Nephron progenitor cell (in vitro differentiated cells): ENCODE data around the gene VPS13C.

ENCODE experiments used
- DNase-seq: peaks from one replicate; pipeline ENCODE4 v3.0.0; 2021
- H3K27ac Mint-ChIP-seq: 2 replicates; pipeline ENCODE4 v1.8.0; 2021; ENCODE audit warnings: mild to moderate bottlenecking, moderate library complexity, mixed read lengths
- H3K27me3 Mint-ChIP-seq: 2 replicates; pipeline ENCODE4 v1.8.0; 2021; ENCODE audit warnings: mild to moderate bottlenecking, low read depth, mixed read lengths; ENCODE audit not compliant: poor library complexity
- H3K36me3 Mint-ChIP-seq: 2 replicates; pipeline ENCODE4 v1.8.0; 2021; ENCODE audit warnings: low read depth, mixed read lengths
- H3K4me1 Mint-ChIP-seq: 2 replicates; pipeline ENCODE4 v1.8.0; 2021; ENCODE audit warnings: mixed read lengths
- H3K4me3 Mint-ChIP-seq: 2 replicates; pipeline ENCODE4 v1.8.0; 2021; ENCODE audit warnings: mild to moderate bottlenecking, moderate library complexity, mixed read lengths
- H3K9me3 Mint-ChIP-seq: 2 replicates; pipeline ENCODE4 v1.8.0; 2021; ENCODE audit warnings: mild to moderate bottlenecking, moderate library complexity, mixed read lengths
- TF ChIP-seq, protein P1 (sequence below): fragments of 200-600 bp; sonication (generic); IDR thresholded peaks from 2 replicates; pipeline ENCODE4 v1.5.0; 2021; ENCODE audit warnings: antibody characterized with exemption

VPS13C gene

DNA sequence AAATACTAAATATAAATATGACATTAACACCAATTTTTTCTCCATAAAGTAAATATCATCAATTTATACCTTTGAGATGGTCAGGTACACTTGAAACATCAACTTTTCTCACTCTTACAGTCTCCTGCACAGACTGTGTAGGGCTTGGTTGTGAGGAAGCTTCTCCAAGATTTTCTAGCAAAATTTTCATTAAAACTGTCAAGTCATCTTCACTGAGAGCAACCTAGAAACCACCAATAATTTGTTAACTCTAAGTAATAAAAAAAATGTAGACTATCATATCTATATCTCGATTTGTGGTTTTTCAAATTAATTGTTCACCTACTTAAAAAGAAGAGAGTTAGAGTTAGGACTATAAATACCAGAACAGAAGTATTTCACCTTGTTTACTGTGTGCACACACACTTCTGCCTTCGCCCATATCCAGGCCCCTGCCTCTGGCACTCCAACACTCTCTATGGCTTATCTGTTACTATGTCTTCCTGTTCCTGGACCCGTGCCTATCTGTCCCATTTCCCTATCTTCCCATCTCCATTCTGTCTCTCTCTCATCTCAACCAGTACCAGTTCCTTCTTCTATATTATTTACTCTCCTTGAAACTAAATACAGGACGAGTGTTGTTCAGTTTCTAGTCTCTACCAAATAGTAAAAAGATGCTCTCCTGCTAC lies 123.6 kb downstream of the VPS13C start:
- no peaks in the 10 kb centered on the region for H3K9me3 Mint-ChIP-seq
- no peak for DNase-seq
- peaks cover 9% of the 10 kb centered on the region for H3K36me3 Mint-ChIP-seq
- no peaks in the 10 kb centered on the region for H3K4me1 Mint-ChIP-seq
- H3K27me3 Mint-ChIP-seq, result no peaks in the 10 kb centered on the region
- TF ChIP-seq, protein P1, sequence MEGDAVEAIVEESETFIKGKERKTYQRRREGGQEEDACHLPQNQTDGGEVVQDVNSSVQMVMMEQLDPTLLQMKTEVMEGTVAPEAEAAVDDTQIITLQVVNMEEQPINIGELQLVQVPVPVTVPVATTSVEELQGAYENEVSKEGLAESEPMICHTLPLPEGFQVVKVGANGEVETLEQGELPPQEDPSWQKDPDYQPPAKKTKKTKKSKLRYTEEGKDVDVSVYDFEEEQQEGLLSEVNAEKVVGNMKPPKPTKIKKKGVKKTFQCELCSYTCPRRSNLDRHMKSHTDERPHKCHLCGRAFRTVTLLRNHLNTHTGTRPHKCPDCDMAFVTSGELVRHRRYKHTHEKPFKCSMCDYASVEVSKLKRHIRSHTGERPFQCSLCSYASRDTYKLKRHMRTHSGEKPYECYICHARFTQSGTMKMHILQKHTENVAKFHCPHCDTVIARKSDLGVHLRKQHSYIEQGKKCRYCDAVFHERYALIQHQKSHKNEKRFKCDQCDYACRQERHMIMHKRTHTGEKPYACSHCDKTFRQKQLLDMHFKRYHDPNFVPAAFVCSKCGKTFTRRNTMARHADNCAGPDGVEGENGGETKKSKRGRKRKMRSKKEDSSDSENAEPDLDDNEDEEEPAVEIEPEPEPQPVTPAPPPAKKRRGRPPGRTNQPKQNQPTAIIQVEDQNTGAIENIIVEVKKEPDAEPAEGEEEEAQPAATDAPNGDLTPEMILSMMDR, result no peak
- no peak overlapping the region for H3K27ac Mint-ChIP-seq
- H3K4me3 Mint-ChIP-seq, result no peak overlapping the region

GRCh38 chr15:61935493-61935892 lies 124.8 kb downstream of the VPS13C start:
- H3K4me3 Mint-ChIP-seq, result no peak overlapping the region
- no peaks in the 10 kb centered on the region for H3K4me1 Mint-ChIP-seq
- H3K27me3 Mint-ChIP-seq, result no peaks in the 10 kb centered on the region
- TF ChIP-seq, protein P1, result no peak
- no peak overlapping the region for H3K27ac Mint-ChIP-seq
- no peaks in the 10 kb centered on the region for H3K9me3 Mint-ChIP-seq
- H3K36me3 Mint-ChIP-seq, result peaks cover 6% of the 10 kb centered on the region
- DNase-seq, result no peak

DNA sequence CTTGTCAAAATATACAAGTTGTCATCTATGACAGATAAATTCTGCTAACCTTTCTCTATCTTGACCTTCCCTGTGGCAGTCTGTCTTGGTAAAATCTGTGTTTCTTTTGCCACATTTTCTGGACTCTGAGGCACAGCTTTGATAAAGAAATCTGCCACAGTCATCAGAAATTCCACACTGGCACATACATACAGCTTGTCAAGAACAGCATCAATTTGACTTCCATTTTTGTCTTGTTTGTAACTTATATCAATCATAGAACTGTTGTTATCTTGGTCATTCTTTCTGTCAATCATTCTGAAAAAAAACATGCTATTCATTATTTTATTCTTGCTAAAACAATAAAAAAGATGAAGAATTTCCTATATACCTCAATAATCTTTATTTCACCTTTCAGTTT lies 130.8 kb downstream of the VPS13C start:
- no peak for DNase-seq
- H3K27me3 Mint-ChIP-seq, result no peaks in the 10 kb centered on the region
- H3K4me3 Mint-ChIP-seq, result no peak overlapping the region
- H3K9me3 Mint-ChIP-seq, result no peaks in the 10 kb centered on the region
- no peak overlapping the region for H3K27ac Mint-ChIP-seq
- no peaks in the 10 kb centered on the region for H3K4me1 Mint-ChIP-seq
- TF ChIP-seq, protein P1, result no peak
- peaks cover 21% of the 10 kb centered on the region for H3K36me3 Mint-ChIP-seq

DNA sequence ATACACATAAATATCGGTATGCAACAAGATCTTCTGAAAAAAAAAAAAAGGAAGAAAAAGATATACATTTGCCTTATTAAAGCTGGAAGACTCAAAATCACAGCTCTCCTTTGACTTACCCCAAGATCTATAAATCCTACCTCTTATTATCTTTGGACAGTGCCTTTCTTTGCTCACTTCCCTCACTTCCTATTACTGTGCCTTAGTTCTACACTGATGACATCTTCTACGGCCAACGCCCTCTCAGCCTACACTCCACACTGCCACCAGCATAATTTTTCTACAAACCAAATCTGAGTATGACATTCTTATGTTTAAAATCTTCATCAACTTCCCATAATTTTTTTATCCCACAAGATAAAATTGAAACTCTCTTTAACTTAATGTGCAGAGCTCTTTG lies 137.1 kb downstream of the VPS13C start:
- no peak for DNase-seq
- peaks cover 4% of the 10 kb centered on the region for H3K9me3 Mint-ChIP-seq
- H3K4me1 Mint-ChIP-seq, result no peaks in the 10 kb centered on the region
- no peak overlapping the region for H3K4me3 Mint-ChIP-seq
- H3K27me3 Mint-ChIP-seq, result no peaks in the 10 kb centered on the region
- TF ChIP-seq, protein P1, result no peak
- H3K36me3 Mint-ChIP-seq, result peaks cover 18% of the 10 kb centered on the region
- H3K27ac Mint-ChIP-seq, result no peak overlapping the region

DNA sequence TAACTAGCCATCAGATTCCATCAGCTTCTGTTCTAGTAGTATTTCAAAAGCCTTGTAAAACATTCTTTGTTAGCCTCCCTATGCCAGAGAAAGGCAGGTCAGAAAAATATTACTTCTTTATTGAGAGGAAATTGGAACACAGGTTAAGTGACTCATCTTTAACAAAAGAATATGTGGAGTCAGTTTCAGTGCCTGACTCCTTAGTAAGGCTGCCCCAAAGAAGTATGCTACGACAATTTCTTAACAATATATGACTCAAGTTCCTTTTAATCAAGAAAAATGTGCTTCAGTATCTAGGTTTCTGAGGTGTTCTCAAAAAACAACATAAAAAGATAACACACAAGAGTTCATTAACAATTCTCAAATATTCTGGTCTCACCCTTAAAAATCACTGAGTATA lies 139.2 kb downstream of the VPS13C start:
- Mint-ChIP-seq H3K27ac (no peak overlapping the region), H3K36me3 (peaks cover 27% of the 10 kb centered on the region), H3K4me1 (no peaks in the 10 kb centered on the region), H3K9me3 (peaks cover 4% of the 10 kb centered on the region), H3K4me3 (no peak overlapping the region), H3K27me3 (no peaks in the 10 kb centered on the region)
- DNase-seq, result no peak
- TF ChIP-seq, protein P1, result no peak

DNA sequence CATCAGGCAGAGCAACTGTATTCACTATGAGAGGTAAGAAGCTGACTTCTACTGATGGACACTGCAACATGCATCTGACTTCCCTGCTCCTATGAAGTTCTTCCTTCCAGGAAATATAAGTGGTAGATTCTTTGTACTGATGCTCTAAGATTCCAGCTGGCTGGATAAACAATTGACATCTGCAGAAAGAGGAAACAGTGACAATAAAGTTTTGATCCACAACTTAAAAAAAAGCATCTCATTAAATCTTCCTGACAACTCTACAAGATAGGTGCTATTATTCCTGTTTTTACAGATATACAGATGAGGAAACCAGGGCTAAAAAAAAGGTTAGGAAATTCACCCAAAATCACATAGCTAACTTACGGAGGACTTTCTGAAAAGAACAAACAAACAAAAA lies 142.8 kb downstream of the VPS13C start:
- no peak overlapping the region for H3K4me3 Mint-ChIP-seq
- DNase-seq, result no peak
- TF ChIP-seq, protein P1, result no peak
- H3K27ac Mint-ChIP-seq, result no peak overlapping the region
- no peaks in the 10 kb centered on the region for H3K9me3 Mint-ChIP-seq
- peaks cover 4% of the 10 kb centered on the region for H3K4me1 Mint-ChIP-seq
- no peaks in the 10 kb centered on the region for H3K27me3 Mint-ChIP-seq
- peaks cover 34% of the 10 kb centered on the region for H3K36me3 Mint-ChIP-seq
